Stimulated activated CD4-positive, alpha-beta T cell treated with anti-CD3 and anti-CD28 coated beads, Interleukin-12 subunit alpha, Interleukin-12 subunit beta, amount 100 ng/mL, for 4 hours (primary cell): ENCODE data around the gene CDC14B.

Source experiments
- DNase-seq: peaks from one replicate; pipeline ENCODE4 v3.0.0-alpha.2; 2020

Gene CDC14B

GRCh38 chr9:96480736-96481135 is 138.9 kb downstream of the CDC14B start:
- DNase-seq = no peak

- DNase-seq = peak; percentile 14
Measured at GRCh38 chr9:96478829-96479371, 140.7 kb downstream of the CDC14B start.

- no peak for DNase-seq
Measured at GRCh38 chr9:96476591-96476990, 143.1 kb downstream of the CDC14B start.

- no peak for DNase-seq
Measured at GRCh38 chr9:96476013-96476412, 143.6 kb downstream of the CDC14B start.

GRCh38 chr9:96467784-96468183 is 151.9 kb downstream of the CDC14B start:
- no peak for DNase-seq

GRCh38 chr9:96464426-96464825 is 155.2 kb downstream of the CDC14B start:
- DNase-seq = no peak

GRCh38 chr9:96462541-96462940 is 157.1 kb downstream of the CDC14B start:
- DNase-seq = no peak

GRCh38 chr9:96461336-96461735 is 158.3 kb downstream of the CDC14B start:
- no peak for DNase-seq

- DNase-seq = no peak
Measured at GRCh38 chr9:96460882-96461281, 158.8 kb downstream of the CDC14B start.

GRCh38 chr9:96460470-96460869 is 159.2 kb downstream of the CDC14B start:
- DNase-seq = no peak

GRCh38 chr9:96459268-96460007 is 160.2 kb downstream of the CDC14B start:
- no peak for DNase-seq

GRCh38 chr9:96458226-96458625 is 161.4 kb downstream of the CDC14B start:
- DNase-seq = no peak

- DNase-seq = no peak
Measured at GRCh38 chr9:96457266-96457665, 162.4 kb downstream of the CDC14B start.

GRCh38 chr9:96453625-96454024 is 166.0 kb downstream of the CDC14B start:
- DNase-seq = no peak

GRCh38 chr9:96450613-96451528 is 168.8 kb downstream of the CDC14B start:
- peak; percentile 21 for DNase-seq
